Erythroblast (primary cell): ENCODE results near the gene TUBA8.
"Not testable (repeated sequence)": the region's sequence is repeated elsewhere in the genome, so short reads cannot be mapped to it uniquely, and the experiment has no call there.

Source experiments
- DNase-seq, 2 experiments: peaks; one replicate each; lab custom pipeline; 2025; lab: John Stamatoyannopoulos, UW
- GATA1 ChIP-seq: IDR thresholded peaks from 2 replicates; pipeline ENCODE4 v1.6.1; 2011; ENCODE audit warnings: low read depth, mild to moderate bottlenecking, control low read depth, low read length, moderate library complexity
- POLR2A ChIP-seq: IDR thresholded peaks from 2 replicates; pipeline ENCODE4 v1.6.1; 2011; ENCODE audit warnings: mild to moderate bottlenecking, low read length

Gene TUBA8

DNA sequence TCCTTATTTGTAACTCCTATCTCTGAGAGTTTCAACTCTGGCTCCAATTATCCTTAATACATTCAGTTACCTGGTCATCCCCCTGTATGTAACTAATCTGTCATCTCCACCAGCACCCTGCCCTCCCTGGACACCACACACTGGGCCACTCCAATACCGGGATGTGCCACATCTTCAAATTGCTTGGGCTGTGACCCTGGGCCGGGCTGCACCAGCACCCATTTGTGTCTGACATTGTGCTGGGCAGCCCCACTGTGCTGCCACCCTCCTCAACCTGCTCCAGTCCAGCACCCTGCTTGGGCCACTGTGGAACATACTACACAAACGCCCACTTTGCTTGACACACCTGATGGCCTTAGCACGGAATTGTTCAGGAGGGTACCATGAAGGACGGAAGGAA, 37.2 kb downstream of the TUBA8 start:
- TF ChIP-seq GATA1: no peak
- TF ChIP-seq POLR2A: no peak
- no peak for DNase-seq

- no peak for DNase-seq
- TF ChIP-seq POLR2A: no peak
- TF ChIP-seq GATA1: no peak
Measured at GRCh38 chr22:18148293-18148965, 37.8 kb downstream of the TUBA8 start.

GRCh38 chr22:18152519-18152918, 41.9 kb downstream of the TUBA8 start:
- no peak for DNase-seq
- no peak for TF ChIP-seq GATA1
- TF ChIP-seq POLR2A: no peak

DNA sequence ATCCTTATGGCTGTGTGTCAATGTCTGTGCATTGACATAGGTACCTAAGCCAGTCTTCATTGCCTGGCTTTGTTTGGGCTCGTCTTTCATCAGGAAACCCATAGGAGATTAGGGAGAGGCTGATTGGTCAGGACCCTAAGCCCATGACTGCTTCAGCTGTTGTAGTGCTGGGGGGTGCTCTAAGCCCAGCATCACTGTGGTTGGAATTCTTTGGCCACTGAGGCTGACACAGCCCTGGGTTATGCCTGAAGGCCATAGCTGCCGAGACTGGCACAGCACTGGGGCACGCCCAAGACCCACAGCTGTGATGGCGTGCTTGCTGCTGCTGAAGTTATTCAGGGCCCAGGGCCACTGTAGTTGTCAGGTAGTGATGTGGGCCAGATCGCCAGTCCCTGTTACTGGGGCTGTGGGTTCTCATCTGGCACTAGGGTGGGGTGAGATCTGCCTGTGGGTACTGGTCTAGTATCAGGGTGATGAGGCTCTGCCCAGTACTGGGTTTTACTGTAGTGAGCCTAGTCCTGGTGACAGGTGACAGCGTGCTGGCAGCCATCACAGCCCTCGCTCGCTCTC, 44.3 kb downstream of the TUBA8 start:
- TF ChIP-seq GATA1: no peak
- TF ChIP-seq POLR2A: no peak
- DNase-seq: no peak

GRCh38 chr22:18155546-18155945, 44.9 kb downstream of the TUBA8 start:
- not testable (repeated sequence) for DNase-seq

GRCh38 chr22:18156878-18157713, 46.5 kb downstream of the TUBA8 start:
- DNase-seq: peak; percentile 52 to 63
- TF ChIP-seq GATA1 (no peak), POLR2A (no peak)

GRCh38 chr22:18157714-18158028, 47.1 kb downstream of the TUBA8 start:
- DNase-seq: no peak
- TF ChIP-seq POLR2A: no peak
- no peak for TF ChIP-seq GATA1

DNA sequence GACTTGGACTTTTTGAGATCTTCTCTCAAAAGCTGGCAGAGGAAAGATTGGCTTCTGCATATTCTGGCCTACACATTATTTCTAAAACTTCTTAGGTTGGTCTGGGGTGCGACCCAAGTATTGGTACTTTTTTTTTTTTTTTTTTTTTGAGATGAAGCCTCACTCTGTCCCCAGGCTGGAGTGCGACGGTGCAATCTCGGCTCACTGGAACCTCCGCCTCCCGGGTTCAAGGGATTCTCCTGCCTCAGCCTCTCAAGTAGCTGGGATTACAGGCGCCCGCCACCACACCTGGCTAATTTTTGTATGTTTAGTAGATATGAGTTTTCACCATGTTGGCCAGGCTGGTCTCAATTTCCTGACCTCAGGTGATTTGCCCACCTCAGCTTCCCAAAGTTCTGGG, 50.0 kb downstream of the TUBA8 start:
- not testable (repeated sequence) for DNase-seq

- DNase-seq: not testable (repeated sequence)
Measured at GRCh38 chr22:18163843-18164242, 53.2 kb downstream of the TUBA8 start.

DNA sequence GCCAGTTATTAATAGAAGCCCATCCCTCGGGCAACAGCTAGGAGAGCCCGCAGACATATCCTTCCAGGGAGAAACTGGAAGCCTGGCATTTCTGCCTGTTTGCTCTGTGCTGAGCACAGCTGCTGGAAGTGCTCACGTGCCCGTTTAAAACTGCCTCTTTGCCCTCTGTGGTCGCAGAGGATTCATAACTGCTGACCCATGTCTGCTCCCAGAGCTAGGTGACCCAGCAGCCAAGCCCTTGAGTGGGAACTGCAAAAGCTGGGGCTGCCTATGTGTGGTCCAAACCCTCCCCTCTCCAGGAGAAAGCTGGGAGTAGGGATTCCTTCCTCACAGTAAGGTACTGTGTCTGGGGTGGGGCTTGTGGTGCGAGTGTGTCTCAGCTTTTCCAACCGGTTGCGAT, 54.0 kb downstream of the TUBA8 start:
- DNase-seq: not testable (repeated sequence)

DNA sequence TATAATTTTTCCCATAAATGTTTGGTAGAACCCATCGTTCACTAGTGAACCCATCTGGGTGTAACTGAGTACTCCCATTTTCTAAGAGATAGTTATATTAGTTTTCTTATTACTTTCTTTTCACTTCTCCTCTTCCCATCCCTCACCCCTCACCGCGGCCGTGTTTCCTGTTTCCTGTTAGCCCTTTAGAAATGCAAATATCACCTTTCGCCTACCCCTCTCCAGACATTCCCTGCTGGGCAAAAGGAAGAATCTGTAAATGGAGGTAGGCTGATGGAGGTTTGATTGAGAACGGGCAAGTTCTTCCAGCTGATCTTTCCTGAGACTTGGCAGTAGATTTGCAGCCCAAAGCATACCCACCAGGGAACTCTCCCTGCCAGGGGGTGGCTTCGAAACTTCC, 54.7 kb downstream of the TUBA8 start:
- DNase-seq: not testable (repeated sequence)

DNA sequence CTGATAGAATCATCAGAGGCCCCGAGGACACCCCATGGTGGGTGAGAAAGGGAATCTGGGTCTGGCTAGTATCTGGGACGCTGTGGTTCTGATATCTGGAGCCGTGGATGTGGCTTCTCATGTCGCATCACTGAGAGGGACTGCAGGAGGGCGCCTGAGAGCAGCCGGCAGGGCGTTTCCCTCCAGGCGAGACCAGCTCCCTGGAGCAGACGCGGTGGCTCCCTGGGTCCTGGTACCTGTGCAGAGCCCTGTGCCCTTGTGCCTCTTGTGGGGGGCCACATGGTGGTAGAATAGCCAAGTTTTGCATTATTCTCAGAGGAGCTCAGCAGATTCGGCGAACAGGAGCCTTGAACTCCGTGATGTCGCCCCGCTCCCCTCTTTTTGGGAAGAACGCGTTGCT, 59.7 kb downstream of the TUBA8 start:
- DNase-seq: not testable (repeated sequence)

DNA sequence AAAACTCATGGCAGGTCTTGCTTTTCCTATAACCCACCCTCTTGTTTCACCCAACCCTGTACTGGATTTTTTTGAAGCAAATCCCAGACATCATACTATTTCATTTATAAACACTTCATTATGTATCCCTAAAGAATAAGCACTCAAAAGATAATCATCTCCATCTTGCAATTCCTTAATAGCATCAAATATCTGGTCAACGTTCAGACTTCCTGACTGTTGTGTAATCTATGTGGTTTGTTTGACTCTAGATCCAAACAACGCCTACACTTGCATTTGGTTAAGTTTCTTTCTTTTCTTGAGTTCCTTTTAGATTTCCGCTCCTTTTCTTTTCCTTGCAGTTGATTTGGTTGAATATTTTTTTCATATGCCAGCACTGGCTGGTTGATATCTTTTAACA, 61.6 kb downstream of the TUBA8 start:
- DNase-seq: not testable (repeated sequence)

GRCh38 chr22:18172776-18173175, 62.2 kb downstream of the TUBA8 start:
- DNase-seq: not testable (repeated sequence)

DNA sequence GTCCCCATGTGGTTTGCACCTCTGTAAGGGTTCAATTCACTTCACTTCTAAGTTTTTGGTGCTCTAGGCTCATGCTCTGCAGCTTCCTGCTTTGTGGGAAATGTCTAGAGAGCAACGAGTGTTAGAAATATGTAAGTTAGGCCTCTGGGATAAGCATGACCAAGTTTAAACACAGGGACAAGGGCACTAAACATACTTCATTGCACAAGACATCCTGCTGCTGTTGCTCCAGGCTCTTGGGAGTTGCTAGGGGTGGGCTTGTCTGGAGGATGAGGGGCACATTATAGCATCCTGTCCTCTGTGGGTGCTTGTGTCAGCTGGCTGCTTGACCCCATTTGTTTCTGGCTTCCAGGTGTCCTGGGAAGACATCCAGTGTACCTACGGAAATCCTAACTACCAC, 62.8 kb downstream of the TUBA8 start:
- DNase-seq: not testable (repeated sequence)
